ENCODE data around the gene KLHDC10. TPM values are rescaled to one million over a fixed set of nuclear protein-coding genes. Genes with fewer than 3 reads are reported as not detected.
"Not testable (repeated sequence)": the region's sequence is repeated elsewhere in the genome, so short reads cannot be mapped to it uniquely, and the experiment has no call there.

KLHDC10 gene
- total and polyA plus RNA-seq, 2 donors from 2014 or later: 15.7 to 38.9 TPM

DNA sequence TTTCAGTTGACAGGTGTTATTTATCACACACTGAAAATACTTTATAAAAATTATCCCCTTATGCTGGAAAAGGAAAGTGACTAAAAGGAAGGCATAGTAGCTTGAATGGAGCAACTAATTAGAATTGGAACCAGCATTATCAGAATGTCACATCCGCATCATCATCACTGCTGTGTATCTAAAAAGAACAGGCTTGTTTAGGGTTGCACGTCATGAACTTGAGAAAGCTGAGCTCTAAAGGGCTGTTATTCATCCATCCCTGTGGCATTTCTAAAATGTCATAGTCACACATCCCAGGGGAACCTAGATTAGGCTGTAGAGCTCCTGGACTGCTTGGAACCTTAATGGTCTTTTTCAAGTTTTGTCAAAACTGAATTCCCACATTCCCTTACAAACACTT, 54.4 kb downstream of the KLHDC10 start:
- TF ChIP-seq, protein P1, sequence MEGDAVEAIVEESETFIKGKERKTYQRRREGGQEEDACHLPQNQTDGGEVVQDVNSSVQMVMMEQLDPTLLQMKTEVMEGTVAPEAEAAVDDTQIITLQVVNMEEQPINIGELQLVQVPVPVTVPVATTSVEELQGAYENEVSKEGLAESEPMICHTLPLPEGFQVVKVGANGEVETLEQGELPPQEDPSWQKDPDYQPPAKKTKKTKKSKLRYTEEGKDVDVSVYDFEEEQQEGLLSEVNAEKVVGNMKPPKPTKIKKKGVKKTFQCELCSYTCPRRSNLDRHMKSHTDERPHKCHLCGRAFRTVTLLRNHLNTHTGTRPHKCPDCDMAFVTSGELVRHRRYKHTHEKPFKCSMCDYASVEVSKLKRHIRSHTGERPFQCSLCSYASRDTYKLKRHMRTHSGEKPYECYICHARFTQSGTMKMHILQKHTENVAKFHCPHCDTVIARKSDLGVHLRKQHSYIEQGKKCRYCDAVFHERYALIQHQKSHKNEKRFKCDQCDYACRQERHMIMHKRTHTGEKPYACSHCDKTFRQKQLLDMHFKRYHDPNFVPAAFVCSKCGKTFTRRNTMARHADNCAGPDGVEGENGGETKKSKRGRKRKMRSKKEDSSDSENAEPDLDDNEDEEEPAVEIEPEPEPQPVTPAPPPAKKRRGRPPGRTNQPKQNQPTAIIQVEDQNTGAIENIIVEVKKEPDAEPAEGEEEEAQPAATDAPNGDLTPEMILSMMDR (IDR thresholded peaks at IDR 0.05; ENCODE audit: borderline replicate concordance, extremely low read depth, insufficient read depth): no peak
- FAIRE-seq (no peak), DNase-seq (no peak)
- H3K9ac ChIP-seq (ENCODE audit: low read length in 3 of 3): no peak overlapping the region
- no peak overlapping the region for H3K4me3 ChIP-seq (ENCODE audit: low read length in 3 of 3)
- intact Hi-C loops (cut with DNase I): no loop called here
- no peak overlapping the region for H3K27ac ChIP-seq (ENCODE audit: low read depth in 2 of 2, low read length in 2 of 2)
- peaks cover 0 to 4% (median 0%) of the 10 kb centered on the region in 3 donors for H3K4me1 ChIP-seq (ENCODE audit: control insufficient read depth in 2 of 3, insufficient read depth in 2 of 3, low read depth in 1 of 3, low read length in 3 of 3)
- peaks cover 16 to 36% (median 16%) of the 10 kb centered on the region in 3 donors for H3K36me3 ChIP-seq (ENCODE audit: control insufficient read depth in 2 of 3, insufficient read depth in 3 of 3, low read length in 3 of 3)
- H3K27me3 ChIP-seq (ENCODE audit: control insufficient read depth, insufficient read depth, low read length): no peaks in the 10 kb centered on the region
- H3K9me3 ChIP-seq (ENCODE audit: control insufficient read depth in 2 of 3, insufficient read depth in 1 of 3, low read length in 3 of 3): no peaks in the 10 kb centered on the region

DNA sequence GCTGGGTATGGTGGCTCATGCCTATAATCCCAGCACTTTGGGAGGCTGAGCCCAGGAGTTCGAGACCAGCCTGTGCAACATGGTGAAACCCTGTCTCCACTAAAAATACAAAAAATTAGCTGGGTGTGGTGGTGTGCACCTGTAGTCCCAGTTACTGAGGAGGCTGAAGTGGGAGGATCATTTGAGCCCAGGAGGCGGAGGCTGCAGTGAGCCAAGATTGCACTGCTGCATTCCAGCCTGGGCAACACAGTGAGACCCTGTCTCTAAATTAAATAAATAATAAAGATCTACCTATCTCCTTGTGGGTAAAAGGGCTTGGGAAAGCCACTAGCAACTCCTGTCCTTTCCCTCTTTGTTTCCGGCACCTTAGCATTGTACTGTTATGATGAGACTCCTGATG, 56.5 kb downstream of the KLHDC10 start:
- H3K9me3 ChIP-seq (ENCODE audit: control insufficient read depth in 2 of 3, insufficient read depth in 1 of 3, low read length in 3 of 3); DNase-seq; H3K27me3 ChIP-seq (ENCODE audit: control insufficient read depth, insufficient read depth, low read length); FAIRE-seq; H3K4me3 ChIP-seq (ENCODE audit: low read length in 3 of 3); H3K27ac ChIP-seq (ENCODE audit: low read depth in 2 of 2, low read length in 2 of 2); H3K9ac ChIP-seq (ENCODE audit: low read length in 3 of 3); H3K4me1 ChIP-seq (ENCODE audit: control insufficient read depth in 2 of 3, insufficient read depth in 2 of 3, low read depth in 1 of 3, low read length in 3 of 3); intact Hi-C loops (cut with DNase I): not testable (repeated sequence)
- peaks cover 14 to 31% (median 18%) of the 10 kb centered on the region in 3 donors for H3K36me3 ChIP-seq (ENCODE audit: control insufficient read depth in 2 of 3, insufficient read depth in 3 of 3, low read length in 3 of 3)

DNA sequence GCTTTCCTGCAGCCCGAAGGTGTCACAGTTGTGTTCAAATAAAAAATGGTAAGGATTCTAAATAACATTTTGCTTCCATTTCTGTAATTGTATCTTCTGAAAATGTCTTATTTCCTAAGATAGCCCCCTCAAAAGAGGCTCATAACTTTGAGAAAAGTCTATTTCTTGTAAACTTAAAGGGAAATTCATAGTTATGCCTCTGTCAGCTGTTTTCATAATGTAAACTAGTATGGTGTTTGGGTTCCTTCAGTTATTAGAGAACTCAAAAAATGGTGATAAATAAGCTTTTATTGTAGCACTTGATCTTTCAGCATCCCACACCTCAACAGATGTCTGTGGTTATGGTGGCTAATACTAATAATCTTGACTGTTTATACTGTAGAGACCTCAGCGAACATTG, 57.1 kb downstream of the KLHDC10 start:
- Histone ChIP-seq H3K27ac (ENCODE audit: low read depth in 2 of 2, low read length in 2 of 2) (no peak overlapping the region), H3K9ac (ENCODE audit: low read length in 3 of 3) (no peak overlapping the region), H3K4me1 (ENCODE audit: control insufficient read depth in 2 of 3, insufficient read depth in 2 of 3, low read depth in 1 of 3, low read length in 3 of 3) (peaks cover 0 to 5% (median 4%) of the 10 kb centered on the region in 3 donors), H3K36me3 (ENCODE audit: control insufficient read depth in 2 of 3, insufficient read depth in 3 of 3, low read length in 3 of 3) (peaks cover 14 to 28% (median 15%) of the 10 kb centered on the region in 3 donors), H3K27me3 (ENCODE audit: control insufficient read depth, insufficient read depth, low read length) (no peaks in the 10 kb centered on the region), H3K9me3 (ENCODE audit: control insufficient read depth in 2 of 3, insufficient read depth in 1 of 3, low read length in 3 of 3) (no peaks in the 10 kb centered on the region), H3K4me3 (ENCODE audit: low read length in 3 of 3) (no peak overlapping the region)
- intact Hi-C loops (cut with DNase I): no loop called here
- TF ChIP-seq, protein P1 (IDR thresholded peaks at IDR 0.05; ENCODE audit: borderline replicate concordance, extremely low read depth, insufficient read depth): no peak
- FAIRE-seq (no peak), DNase-seq (no peak)

DNA sequence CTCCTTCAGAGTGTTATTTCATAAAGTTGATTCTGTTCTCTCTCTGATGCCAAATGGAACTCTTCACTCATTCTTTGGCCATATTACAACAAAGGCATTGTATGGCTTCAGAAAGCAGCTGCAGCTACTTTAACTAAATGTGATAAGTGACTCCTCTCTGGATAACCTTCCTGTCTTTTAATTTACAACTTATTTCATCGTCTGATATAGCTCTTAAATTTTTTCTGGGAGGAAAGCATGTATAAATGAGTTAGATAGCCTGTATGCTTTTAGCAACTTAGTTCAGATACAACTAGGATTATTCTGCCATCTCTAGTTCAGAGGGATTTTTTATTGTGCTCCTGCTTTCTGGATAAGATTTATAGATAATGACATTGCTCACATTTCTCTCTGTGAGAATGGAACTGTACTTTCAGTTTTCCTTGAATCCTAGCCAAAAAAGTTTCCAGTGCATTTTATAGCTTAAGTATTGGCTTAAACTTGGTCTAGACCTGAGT, 57.5 kb downstream of the KLHDC10 start:
- Histone ChIP-seq H3K27me3 (ENCODE audit: control insufficient read depth, insufficient read depth, low read length) (no peaks in the 10 kb centered on the region), H3K9ac (ENCODE audit: low read length in 3 of 3) (no peak overlapping the region), H3K27ac (ENCODE audit: low read depth in 2 of 2, low read length in 2 of 2) (no peak overlapping the region), H3K9me3 (ENCODE audit: control insufficient read depth in 2 of 3, insufficient read depth in 1 of 3, low read length in 3 of 3) (no peaks in the 10 kb centered on the region), H3K36me3 (ENCODE audit: control insufficient read depth in 2 of 3, insufficient read depth in 3 of 3, low read length in 3 of 3) (peaks cover 10 to 23% (median 12%) of the 10 kb centered on the region in 3 donors), H3K4me1 (ENCODE audit: control insufficient read depth in 2 of 3, insufficient read depth in 2 of 3, low read depth in 1 of 3, low read length in 3 of 3) (peaks cover 0 to 5% (median 4%) of the 10 kb centered on the region in 3 donors), H3K4me3 (ENCODE audit: low read length in 3 of 3) (no peak overlapping the region)
- FAIRE-seq (no peak), DNase-seq (peak in 2 of 5 donors; percentile 67 to 89)
- TF ChIP-seq, protein P1 (IDR thresholded peaks at IDR 0.05; ENCODE audit: borderline replicate concordance, extremely low read depth, insufficient read depth): no peak
- intact Hi-C loops (cut with DNase I): no loop called here

Measured in kidney (tissue), 14 donors.